HCT116 (cell line): ENCODE results near the gene TLR8.

Experiments used
- ATF3 ChIP-seq: IDR thresholded peaks from 2 replicates; pipeline ENCODE4 v1.6.1; 2012
- CBX3 ChIP-seq: IDR thresholded peaks from 2 replicates; pipeline ENCODE4 v1.6.1; 2012; ENCODE audit warnings: low read depth
- CTCF ChIP-seq, 3 experiments: fragments of 200-600 bp in 1 of 3; sonication (generic) in 1 of 3; IDR thresholded peaks in 2 of 3; conservative IDR thresholded peaks in 1 of 3; 2 replicates each; pipeline ENCODE4 v1.5.1; 2012 to 2017; ENCODE audit warnings: low read depth in 2 of 3, low read length in 2 of 3, antibody characterized with exemption in 1 of 3, borderline replicate concordance in 1 of 3, control low read depth in 1 of 3, mild to moderate bottlenecking in 1 of 3, mixed read lengths in 1 of 3, mixed run types in 1 of 3, moderate library complexity in 1 of 3; ENCODE audit not compliant: insufficient read depth in 1 of 3
- EZH2 ChIP-seq: fragments of 200-600 bp; sonication (generic); IDR thresholded peaks from 2 replicates; pipeline ENCODE4 v1.6.1; 2017; ENCODE audit warnings: antibody characterized with exemption, mixed run types
- POLR2A ChIP-seq: IDR thresholded peaks from 2 replicates; pipeline ENCODE4 v1.7.0; 2011; ENCODE audit warnings: borderline replicate concordance; ENCODE audit not compliant: insufficient read depth, insufficient read length; ENCODE audit errors: extremely low read depth
- REST ChIP-seq: IDR thresholded peaks from 2 replicates; pipeline ENCODE4 v1.6.1; 2012; ENCODE audit warnings: low read depth
- ZNF274 ChIP-seq: fragments of 200-500 bp; sonication (Bioruptor generic); IDR thresholded peaks from 2 replicates; pipeline ENCODE4 v1.6.1; 2014; ENCODE audit warnings: mild to moderate bottlenecking, low read depth, low read length, inconsistent platforms

- no peak for TF ChIP-seq CTCF (IDR thresholded peaks at IDR 0.05 in 2 of 3, conservative IDR thresholded peaks at IDR 0.05 in 1 of 3; ENCODE audit: borderline replicate concordance in 1 of 3, insufficient read depth in 1 of 3, low read depth in 2 of 3, low read length in 2 of 3)
- TF ChIP-seq ATF3, result no peak
- no peak for TF ChIP-seq REST
- TF ChIP-seq CBX3, result no peak
- no peak for TF ChIP-seq EZH2
- TF ChIP-seq ZNF274, result no peak
- TF ChIP-seq POLR2A, result no peak
Measured at GRCh38 chrX:12911122-12911470, 4.7 kb downstream of the TLR8 start.
